Measurements from ENCODE around the gene ALDH18A1.

GRCh38 chr10:95657250-95657649 lies 739 bp upstream of the ALDH18A1 start:
- no peak for TF ChIP-seq MAX (IDR thresholded peaks at IDR 0.05)
- no peak for TF ChIP-seq ATF3 (IDR thresholded peaks at IDR 0.05)
- TF ChIP-seq CTCF (IDR thresholded peaks at IDR 0.05 in 2 of 3, conservative IDR thresholded peaks at IDR 0.05 in 1 of 3; ENCODE audit: borderline replicate concordance in 1 of 3, insufficient read depth in 1 of 3, low read depth in 2 of 3, low read length in 2 of 3) = no peak
- no peak for TF ChIP-seq JUND (IDR thresholded peaks at IDR 0.05)
- no peak for TF ChIP-seq SP1 (IDR thresholded peaks at IDR 0.05; ENCODE audit: low read depth)
- TF ChIP-seq TCF7L2 (IDR thresholded peaks at IDR 0.05; ENCODE audit: borderline replicate concordance, extremely low read depth, insufficient read depth, insufficient read length) = no peak
- no peak for TF ChIP-seq POLR2A (IDR thresholded peaks at IDR 0.05; ENCODE audit: borderline replicate concordance, extremely low read depth, insufficient read depth, insufficient read length)
- no peak for TF ChIP-seq CEBPB (IDR thresholded peaks at IDR 0.05; ENCODE audit: low read depth)
- TF ChIP-seq EGR1 (IDR thresholded peaks at IDR 0.05; ENCODE audit: low read depth) = no peak
- TF ChIP-seq POLR2AphosphoS5 (IDR thresholded peaks at IDR 0.05; ENCODE audit: low read depth, low read length) = no peak
